CD4-positive, alpha-beta T cell treated with Interleukin-6 at 100 ng/mL for 8 hours (primary cell): ENCODE measurements around the gene SEPTIN11.

Experiments used
- DNase-seq: peaks from one replicate; pipeline ENCODE4 v3.0.0-alpha.2; 2020; ENCODE audit warnings: mixed read lengths, low spot score

SEPTIN11 gene

GRCh38 chr4:76949276-76950051 lies at the start of gene SEPTIN11:
TSS of gene SEPTIN11 (plus strand) at chr4:76949752. CDS start at chr4:76949904, 152 bp downstream.
- peak; percentile 76 for DNase-seq

DNA sequence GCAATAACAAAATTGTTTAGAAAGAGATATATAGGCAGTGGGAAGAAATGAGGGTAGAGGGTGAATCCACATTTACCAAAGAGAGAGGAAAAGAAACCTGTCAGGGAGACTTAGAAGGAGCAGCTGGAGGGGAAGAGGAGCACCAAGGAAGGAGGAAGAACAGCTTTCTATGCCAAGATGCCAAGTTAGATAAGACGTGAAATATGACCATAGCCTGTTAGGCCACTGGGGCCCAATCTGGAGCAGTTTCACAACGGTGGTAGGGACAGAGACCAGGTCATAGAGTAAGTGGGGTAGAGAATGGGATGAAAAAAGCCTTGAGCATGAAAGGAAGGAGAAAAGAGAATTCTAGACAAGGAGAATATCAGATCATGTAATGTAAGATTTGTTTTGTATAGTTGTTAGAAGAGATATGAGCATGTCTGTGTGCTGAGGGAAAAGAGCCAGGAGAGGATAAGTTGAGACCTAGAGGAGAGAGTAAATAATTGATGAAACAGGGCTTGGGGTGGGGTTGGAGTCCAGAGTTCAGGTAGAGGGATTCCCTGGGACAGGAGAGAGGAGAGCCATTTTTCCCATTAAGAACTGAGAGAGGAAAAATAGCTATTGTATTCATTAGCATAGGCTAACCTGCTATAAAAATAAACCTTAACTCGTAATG lies 47.2 kb upstream of the SEPTIN11 start:
- no peak for DNase-seq

- no peak for DNase-seq
Measured at GRCh38 chr4:76904646-76905190, 44.8 kb upstream of the SEPTIN11 start.

- no peak for DNase-seq
Measured at GRCh38 chr4:76905521-76905920, 44.0 kb upstream of the SEPTIN11 start.

DNA sequence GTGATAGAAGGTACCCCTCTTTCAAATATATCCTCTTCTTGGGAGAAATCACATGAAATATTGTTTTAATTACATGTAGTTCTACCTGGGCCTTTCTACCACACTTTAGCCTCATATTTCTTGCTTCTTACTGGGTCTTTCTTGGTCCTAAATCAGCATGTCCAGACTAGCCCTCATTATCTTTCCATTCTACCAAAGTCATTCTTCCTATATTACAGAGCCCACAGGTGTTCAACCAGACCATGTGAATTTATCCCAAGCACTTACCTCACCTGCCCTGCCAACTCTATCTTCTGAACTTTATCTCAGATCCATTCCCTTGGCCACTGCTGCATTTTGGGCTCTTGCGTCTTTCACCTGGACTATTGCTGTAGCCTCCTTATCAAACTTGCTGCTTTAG lies 39.8 kb upstream of the SEPTIN11 start:
- DNase-seq = no peak

GRCh38 chr4:76920715-76921114 lies 28.8 kb upstream of the SEPTIN11 start:
- DNase-seq = no peak

DNA sequence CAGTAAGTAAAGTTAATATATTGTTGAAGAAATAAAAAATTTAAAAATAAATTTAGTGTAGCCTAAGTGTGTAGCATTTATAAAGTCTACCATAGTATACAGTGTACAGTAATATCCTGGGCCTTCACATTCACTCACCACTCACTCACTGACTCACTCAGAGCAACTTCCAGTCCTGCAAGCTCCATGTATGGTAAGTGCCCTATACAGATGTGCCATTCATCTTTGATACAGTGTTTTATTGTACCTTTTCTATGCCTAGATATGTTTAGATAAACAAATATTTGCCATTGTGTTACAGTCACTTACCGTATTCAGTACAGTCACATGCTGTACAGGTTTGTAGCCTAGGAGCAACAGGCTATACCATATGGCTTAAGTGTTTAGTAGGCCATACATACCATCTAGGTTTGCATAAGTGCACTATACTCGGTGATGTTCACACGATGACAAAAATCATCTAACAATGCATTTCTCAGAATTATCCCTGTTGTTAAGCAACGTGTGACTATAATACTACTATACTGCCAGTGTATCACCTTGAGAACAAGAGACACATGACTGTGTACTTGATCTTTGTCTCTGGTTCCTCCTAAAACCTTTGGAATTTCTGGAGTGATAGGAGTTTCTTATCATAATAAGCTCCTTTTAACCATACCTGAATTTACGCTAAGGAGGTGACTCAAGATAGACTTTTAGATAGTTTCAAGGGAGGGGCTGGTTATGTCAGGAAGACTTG lies 25.8 kb upstream of the SEPTIN11 start:
- DNase-seq = no peak

GRCh38 chr4:76926841-76927240 lies 22.7 kb upstream of the SEPTIN11 start:
- DNase-seq = no peak

DNA sequence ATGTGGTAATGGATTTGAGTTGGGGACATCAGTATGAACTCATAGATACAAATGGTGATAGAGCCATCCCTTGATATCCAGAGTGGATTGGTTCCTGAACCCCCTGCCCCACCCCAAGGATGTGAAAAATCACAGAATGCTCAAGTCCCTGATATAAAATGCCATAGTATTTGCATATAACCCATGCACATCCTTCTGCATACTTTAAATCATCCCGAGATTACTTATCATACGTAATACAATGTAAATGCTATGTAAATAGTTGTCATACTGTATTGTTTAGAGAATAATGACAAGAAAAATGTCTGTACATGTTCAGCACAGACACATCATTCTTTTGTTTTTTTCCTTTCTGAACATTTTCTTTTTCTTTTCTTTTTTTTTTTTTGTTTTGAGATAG lies 18.9 kb upstream of the SEPTIN11 start:
- no peak for DNase-seq

DNA sequence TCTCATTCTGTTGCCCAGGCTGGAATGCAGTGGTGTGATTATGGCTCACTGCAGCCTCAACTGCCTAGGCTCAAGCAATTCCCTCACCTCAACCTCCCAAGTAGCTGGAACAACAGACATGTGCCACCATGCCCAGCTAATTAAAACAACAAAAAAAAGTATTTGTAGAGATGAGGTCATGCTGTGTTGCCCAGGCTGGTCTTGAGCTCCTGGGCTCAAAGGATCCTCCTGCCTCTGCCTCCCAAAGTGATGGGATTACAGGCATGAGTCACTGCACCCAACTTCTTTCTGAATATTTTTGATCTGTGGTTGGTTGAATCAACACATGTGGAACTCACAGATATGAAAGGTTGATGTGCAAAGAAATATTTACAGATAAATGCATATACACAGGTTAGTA lies 18.5 kb upstream of the SEPTIN11 start:
- no peak for DNase-seq

DNA sequence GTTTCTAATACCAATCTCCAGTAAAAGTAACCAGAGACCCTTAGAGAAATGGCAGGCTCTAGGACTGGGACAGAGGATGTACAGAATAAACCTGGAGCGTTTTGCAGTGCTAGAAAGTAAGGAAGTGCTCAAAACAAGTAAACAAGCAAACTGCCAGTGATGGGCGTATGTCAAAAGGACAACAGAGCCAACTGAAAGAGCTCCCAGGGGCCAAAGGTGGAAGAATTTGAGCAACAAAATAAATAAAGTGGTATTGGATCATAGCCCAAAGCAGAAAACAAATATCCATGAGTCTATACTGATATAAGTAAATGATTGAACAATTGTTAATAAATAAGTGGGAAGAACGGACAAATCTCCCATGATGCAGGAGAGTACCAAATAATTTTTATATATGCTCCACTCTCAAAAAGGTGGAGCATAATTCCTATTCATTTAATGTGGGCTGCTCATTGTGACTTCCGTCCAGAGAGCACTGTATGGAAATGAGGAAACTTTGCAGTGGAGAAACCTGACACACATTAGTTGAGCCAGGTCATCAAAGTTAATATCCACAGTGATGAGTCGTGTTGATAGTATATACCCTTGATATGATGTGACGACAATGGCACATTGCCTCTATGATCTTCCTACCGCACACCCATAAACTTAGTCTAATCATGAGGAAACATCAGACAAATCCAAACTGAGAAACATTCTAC lies 17.8 kb upstream of the SEPTIN11 start:
- no peak for DNase-seq

DNA sequence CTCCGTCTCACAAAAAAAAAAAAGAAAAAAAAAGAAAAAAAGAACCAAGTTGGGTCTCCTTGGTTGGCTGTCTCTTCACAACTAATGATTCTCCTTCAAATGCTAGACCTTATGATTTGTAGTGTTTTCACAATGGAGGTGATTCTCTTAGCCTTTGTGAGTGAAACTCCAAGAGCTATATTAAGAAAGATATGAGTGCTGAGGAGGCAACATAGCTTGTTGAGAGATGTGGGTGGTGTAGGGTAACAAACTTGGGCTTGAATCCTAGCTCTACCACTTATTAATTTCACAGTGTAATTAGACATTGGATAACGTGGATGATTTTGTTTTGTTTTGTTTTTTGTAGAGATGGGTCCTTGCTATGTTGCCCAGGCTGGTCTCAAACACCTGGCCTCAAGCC lies 10.4 kb upstream of the SEPTIN11 start:
- no peak for DNase-seq

DNA sequence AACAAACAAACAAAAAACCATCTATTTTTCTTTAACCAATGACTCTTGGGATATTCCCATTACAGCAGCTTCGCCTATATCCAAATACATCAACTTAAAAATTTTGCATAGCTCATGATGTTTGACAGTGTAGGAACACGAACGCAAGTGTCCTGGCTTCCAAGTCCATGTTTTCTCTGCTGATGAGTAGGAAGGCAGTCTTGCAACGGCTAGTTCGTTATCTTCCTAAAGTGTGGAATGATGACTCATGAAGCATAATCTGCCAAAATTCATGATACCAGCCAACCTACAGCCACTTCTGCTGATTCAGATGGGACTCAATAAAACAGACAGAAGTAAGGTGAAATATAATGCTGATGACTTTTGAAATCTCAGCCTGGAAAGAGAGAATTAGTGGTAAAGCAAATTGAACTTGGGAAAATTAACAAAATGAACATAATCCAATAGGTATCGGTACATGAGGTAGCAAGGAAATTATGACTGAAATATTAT lies 6.4 kb upstream of the SEPTIN11 start:
- no peak for DNase-seq

DNA sequence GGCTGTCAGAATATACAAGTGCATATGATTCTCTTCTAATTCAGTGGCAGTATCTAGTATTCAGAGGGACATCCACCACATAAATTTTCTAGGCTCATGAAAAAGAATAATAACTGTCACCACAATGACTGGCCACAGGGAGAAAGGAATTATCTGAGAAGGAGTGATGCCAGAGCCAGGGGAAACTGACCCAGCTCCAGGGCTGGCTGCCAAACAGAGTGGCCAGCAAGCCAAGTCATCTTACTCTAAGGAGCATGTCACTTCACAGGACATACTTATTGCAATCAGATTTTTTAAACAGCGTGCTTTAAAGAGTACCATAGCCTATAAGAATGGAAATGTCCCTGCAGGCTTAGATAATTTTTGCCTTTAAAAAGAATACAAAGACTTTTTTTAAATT lies 5.8 kb upstream of the SEPTIN11 start:
- no peak for DNase-seq

- DNase-seq = no peak
Measured at GRCh38 chr4:76947369-76947768, 2.2 kb upstream of the SEPTIN11 start.

GRCh38 chr4:76948443-76949275 lies 893 bp upstream of the SEPTIN11 start:
- DNase-seq = peak; percentile 47

- peak; percentile 24 for DNase-seq
Measured at GRCh38 chr4:76950052-76950955, 752 bp downstream of the SEPTIN11 start.

GRCh38 chr4:76950956-76951671 lies 1.6 kb downstream of the SEPTIN11 start:
- no peak for DNase-seq

GRCh38 chr4:76951672-76952010 lies 2.1 kb downstream of the SEPTIN11 start:
- DNase-seq = no peak
